Body of pancreas (tissue), 4 donors: ENCODE results near the gene PSMB2. TPM values are rescaled to one million over a fixed set of nuclear protein-coding genes. Genes with fewer than 3 reads are reported as not detected.

ENCODE experiments used
- ATAC-seq: fragments of 150-250 bp; one replicate; pipeline ENCODE4 v1.9.1; 2016
- DNase-seq, 4 donors: peaks; one replicate each; pipeline ENCODE4 v3.0.0-alpha.2; 2019
- H3K27ac ChIP-seq, 4 donors: fragments of 200-600 bp; sonication (generic); 1 replicate in 3 of 4; 2 replicates in 1 of 4; pipeline versions ENCODE4 v1.5.1 to v1.6.1; 2016 to 2019; ENCODE audit warnings: mild to moderate bottlenecking in 1 of 4, mixed read lengths in 1 of 4, moderate library complexity in 1 of 4
- H3K27me3 ChIP-seq, 2 donors: fragments of 200-600 bp; sonication (generic); one replicate each; pipeline ENCODE4 v1.6.0; 2016; ENCODE audit warnings: mild to moderate bottlenecking in 1 of 2
- H3K36me3 ChIP-seq, 2 donors: fragments of 200-600 bp; sonication (generic); replicated peaks in 1 of 2; 2 replicates each; pipeline ENCODE4 v1.5.1; 2016; ENCODE audit warnings: low read depth in 2 of 2; ENCODE audit not compliant: insufficient read depth in 1 of 2
- H3K4me1 ChIP-seq: fragments of 200-600 bp; sonication (generic); one replicate; pipeline ENCODE4 v1.6.0; 2016
- H3K4me3 ChIP-seq, 2 donors: fragments of 200-600 bp; sonication (generic); 1 replicate in 1 of 2; 2 replicates in 1 of 2; pipeline ENCODE4 v1.5.1; 2016 to 2019
- H3K9me3 ChIP-seq, 3 donors: fragments of 200-600 bp; sonication (generic); 1 replicate in 2 of 3; 2 replicates in 1 of 3; pipeline ENCODE4 v1.5.1; 2016
- POLR2A ChIP-seq, 3 donors: fragments of 450-650 bp; IDR thresholded peaks; one replicate each; pipeline ENCODE4 v1.6.1; 2016; ENCODE audit warnings: antibody characterized with exemption in 3 of 3, mild to moderate bottlenecking in 2 of 3
- WGBS, 2 donors: methylation state at CpG; one replicate each; pipeline ENCODE4 v1.1.5; 2017; 5-methylcytosine and 5-hydroxymethylcytosine counted together
- intact Hi-C: fragments of 100-400 bp; cut with DNase I; formaldehyde crosslinking; loops from one replicate; pipeline ENCODE4 v1.15.1; 2023
- total RNA-seq, 2 donors: library from RNA; depleted of rRNA; stranded (reverse); fragments of >200 nt; gene quantifications; one replicate each; pipeline ENCODE4 v1.1.0, GENCODE V29; 2016
- TF ChIP-seq, protein P1 (sequence below), 7 experiments: fragments of 450-650 bp in 4 of 7; fragments of 200-600 bp in 3 of 7; sonication (generic) in 3 of 7; IDR thresholded peaks; one replicate each; pipeline ENCODE4 v1.5.1; 2016 to 2019; ENCODE audit warnings: antibody characterized with exemption in 7 of 7

Gene PSMB2
- total RNA-seq, 2 donors from 2014 or later = 13.2 to 17.5 TPM

DNA sequence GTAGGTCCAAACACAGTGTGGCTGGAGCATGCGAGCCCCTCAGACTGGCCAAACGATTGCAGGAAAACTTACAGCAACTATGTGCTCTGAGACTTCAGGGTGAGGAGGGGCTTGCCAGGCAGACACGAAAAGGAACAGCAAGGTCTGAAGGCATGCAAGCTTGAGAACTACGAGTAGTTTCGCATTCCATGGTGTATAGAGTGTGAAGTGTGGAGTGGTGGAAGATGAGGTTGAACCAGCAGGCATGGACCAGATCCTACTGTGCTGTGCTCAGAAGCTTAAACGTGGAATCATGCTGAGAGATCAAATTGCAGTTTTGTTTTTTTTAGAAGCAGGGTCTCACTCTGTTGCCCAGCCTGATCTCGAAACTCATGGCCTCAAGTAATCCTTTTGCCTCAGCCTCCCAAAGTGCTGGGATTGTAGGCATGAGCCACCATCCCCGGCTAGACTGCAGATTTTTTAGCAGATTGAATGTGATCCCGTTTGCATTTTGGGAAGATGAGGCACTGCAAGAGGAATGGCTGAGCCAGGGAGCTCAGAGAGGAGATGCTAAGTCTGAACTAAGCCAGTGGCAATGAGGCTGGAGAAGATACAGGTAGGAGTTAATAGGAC is 73.3 kb downstream of the PSMB2 start:
- H3K4me3 ChIP-seq = no peak overlapping the region
- no peaks in the 10 kb centered on the region for H3K27me3 ChIP-seq
- no peak overlapping the region for H3K27ac ChIP-seq
- intact Hi-C loops = loop anchor here (5.0 kb wide), 2 partner anchors 116 to 204 kb away; no protein-coding TSS in a partner anchor
- no peaks in the 10 kb centered on the region for H3K36me3 ChIP-seq
- TF ChIP-seq POLR2A (IDR thresholded peaks at IDR 0.05) = no peak
- TF ChIP-seq, protein P1, sequence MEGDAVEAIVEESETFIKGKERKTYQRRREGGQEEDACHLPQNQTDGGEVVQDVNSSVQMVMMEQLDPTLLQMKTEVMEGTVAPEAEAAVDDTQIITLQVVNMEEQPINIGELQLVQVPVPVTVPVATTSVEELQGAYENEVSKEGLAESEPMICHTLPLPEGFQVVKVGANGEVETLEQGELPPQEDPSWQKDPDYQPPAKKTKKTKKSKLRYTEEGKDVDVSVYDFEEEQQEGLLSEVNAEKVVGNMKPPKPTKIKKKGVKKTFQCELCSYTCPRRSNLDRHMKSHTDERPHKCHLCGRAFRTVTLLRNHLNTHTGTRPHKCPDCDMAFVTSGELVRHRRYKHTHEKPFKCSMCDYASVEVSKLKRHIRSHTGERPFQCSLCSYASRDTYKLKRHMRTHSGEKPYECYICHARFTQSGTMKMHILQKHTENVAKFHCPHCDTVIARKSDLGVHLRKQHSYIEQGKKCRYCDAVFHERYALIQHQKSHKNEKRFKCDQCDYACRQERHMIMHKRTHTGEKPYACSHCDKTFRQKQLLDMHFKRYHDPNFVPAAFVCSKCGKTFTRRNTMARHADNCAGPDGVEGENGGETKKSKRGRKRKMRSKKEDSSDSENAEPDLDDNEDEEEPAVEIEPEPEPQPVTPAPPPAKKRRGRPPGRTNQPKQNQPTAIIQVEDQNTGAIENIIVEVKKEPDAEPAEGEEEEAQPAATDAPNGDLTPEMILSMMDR (IDR thresholded peaks at IDR 0.05) = no peak
- DNase-seq = no peak
- no peaks in the 10 kb centered on the region for H3K9me3 ChIP-seq
- 49 to 65% methylated on average over 9 of the region's 9 CpGs for WGBS, 2 donors
- H3K4me1 ChIP-seq = peaks cover 6% of the 10 kb centered on the region
- ATAC-seq = no peak

DNA sequence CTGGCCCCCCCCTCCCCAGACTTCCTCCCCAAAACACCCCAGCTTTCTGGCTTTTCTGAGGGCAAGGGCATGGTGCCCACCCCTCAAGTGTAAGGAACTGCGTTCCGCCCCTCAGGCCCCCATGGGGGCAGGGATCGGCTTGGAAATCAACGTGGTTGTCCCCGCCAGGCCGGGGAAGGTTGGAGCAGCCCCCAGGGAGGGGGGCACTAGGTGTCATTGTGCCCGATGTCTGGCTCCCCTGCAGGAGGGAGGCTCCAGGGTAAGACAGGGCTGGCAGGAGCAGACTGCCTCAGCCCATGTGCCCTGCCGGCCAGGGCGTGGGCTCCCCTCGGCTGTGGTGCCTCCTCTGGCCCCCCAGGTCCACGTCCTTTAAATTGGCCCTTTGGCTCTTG is 75.6 kb downstream of the PSMB2 start:
- Histone ChIP-seq H3K4me1 (peaks cover 10% of the 10 kb centered on the region), H3K9me3 (no peaks in the 10 kb centered on the region), H3K36me3 (no peaks in the 10 kb centered on the region), H3K4me3 (no peak overlapping the region), H3K27me3 (no peaks in the 10 kb centered on the region), H3K27ac (no peak overlapping the region)
- DNase-seq (no peak), ATAC-seq (no peak)
- intact Hi-C loops = loop anchor here (5.0 kb wide), 2 partner anchors 113 to 207 kb away; no protein-coding TSS in a partner anchor
- TF ChIP-seq, protein P1 (IDR thresholded peaks at IDR 0.05) = no peak
- no peak for TF ChIP-seq POLR2A (IDR thresholded peaks at IDR 0.05)
- WGBS, 2 donors = 88 to 94% methylated on average over 3 to 11 of the region's 11 CpGs

DNA sequence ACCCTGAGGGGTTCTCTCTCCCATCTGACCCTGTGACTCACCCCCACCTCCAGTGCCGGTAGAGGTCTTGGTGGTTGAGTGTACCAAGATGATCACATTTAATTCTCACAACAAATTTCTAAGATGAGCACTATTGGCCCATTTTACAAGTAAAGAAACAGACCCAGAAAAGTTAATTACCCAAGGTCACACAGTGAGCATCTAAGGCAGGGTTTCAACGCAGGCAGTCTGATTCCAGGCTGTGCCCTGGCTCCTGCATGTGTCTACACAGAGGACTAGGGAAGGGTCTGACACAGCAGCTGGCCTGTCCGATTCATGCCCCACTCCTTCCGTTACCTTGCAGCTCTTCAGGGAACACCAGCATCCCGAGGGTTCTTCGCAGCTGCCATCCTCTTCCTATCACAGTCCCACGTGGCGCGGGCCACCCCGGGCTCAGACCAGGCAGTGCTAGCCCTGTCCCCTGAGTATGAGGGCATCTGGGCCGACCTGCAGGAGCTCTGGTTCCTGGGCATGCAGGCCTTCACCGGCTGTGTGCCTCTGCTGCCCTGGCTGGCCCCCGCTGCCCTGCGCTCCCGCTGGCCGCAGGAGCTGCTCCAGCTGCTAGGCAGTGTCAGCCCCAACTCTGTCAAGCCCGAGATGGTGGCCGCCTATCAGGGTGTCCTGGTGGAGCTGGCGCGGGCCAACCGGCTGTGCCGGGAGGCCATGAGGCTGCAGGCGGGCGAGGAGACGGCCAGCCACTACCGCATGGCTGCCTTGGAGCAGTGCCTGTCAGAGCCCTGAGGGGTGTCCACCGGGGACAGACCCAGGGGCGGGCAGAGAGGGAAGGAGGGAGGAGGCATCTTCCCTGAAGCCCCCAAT is 76.2 kb downstream of the PSMB2 start:
- no peaks in the 10 kb centered on the region for H3K36me3 ChIP-seq
- 80 to 83% methylated on average over 24 of the region's 28 CpGs for WGBS, 2 donors
- H3K27ac ChIP-seq = no peak overlapping the region
- H3K4me1 ChIP-seq = peaks cover 16% of the 10 kb centered on the region
- ATAC-seq (no peak), DNase-seq (no peak)
- H3K4me3 ChIP-seq = no peak overlapping the region
- TF ChIP-seq POLR2A (IDR thresholded peaks at IDR 0.05) = no peak
- TF ChIP-seq, protein P1 (IDR thresholded peaks at IDR 0.05) = no peak
- H3K27me3 ChIP-seq = no peaks in the 10 kb centered on the region
- H3K9me3 ChIP-seq = no peaks in the 10 kb centered on the region
- intact Hi-C loops = loop anchor here (5.0 kb wide), 2 partner anchors 113 to 207 kb away; no protein-coding TSS in a partner anchor

DNA sequence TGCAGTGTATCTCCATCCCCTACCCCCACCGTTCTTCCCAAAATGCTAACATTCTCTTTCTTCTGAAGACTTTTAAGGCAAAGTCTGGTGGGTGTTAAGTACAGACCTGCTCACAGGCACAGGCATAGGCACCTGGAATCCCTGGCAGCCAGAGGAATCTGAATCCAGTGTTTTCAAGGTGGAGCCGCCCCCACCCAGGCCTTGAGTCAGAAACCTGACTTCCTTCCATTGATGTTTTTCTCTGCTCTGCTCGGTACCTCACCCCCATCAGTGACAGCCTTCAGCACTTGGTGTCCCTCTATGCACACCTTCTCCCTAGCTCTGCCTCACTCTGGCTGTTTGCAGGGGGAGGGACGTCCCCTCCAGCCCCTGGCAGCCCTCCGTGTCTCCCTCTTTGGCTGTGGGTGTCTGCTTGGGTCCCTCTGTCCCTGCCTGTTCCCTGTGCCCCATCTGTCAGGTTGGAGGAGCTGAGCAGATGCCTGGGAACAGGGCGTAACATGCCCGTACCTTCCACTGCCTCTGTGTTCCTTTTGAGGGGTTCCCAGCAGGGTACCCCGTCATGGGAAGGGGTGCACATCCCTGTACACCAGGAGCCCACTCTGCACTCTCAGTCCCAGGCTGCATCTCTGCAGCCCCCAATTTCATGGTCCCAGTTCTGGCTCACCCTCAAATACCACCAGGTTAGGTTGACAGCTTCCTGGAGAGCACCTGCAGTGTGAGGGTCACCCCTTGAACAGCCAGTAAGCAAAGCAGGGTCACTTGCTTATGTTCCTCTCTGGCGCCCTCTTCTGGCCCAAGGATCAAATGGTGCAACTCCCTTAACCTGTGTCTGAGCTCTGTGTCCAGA is 77.1 kb downstream of the PSMB2 start:
- H3K4me1 ChIP-seq = peaks cover 18% of the 10 kb centered on the region
- TF ChIP-seq, protein P1 (IDR thresholded peaks at IDR 0.05) = peak; percentile 45 to 73 (median 65)
- TF ChIP-seq POLR2A (IDR thresholded peaks at IDR 0.05) = no peak
- no peak overlapping the region for H3K4me3 ChIP-seq
- H3K27me3 ChIP-seq = no peaks in the 10 kb centered on the region
- 68 to 69% methylated on average over 9 of the region's 9 CpGs for WGBS, 2 donors
- no peak overlapping the region for H3K27ac ChIP-seq
- H3K36me3 ChIP-seq = no peaks in the 10 kb centered on the region
- ATAC-seq (peak; percentile 54), DNase-seq (peak; percentile 83 to 89 (median 86))
- intact Hi-C loops = no loop called here
- no peaks in the 10 kb centered on the region for H3K9me3 ChIP-seq
